HepG2 (cell line): ENCODE data around the gene NPPB. TPM values are rescaled to one million over a fixed set of nuclear protein-coding genes. Genes with fewer than 3 reads are reported as not detected.

Experiments
- ATAC-seq: fragments of 200-7000 bp; cut with Tn5 transposase; 3 replicates; pipeline ENCODE4 v1.9.1; 2020; ENCODE audit warnings: mild to moderate bottlenecking, moderate library complexity
- BruUV-seq: library from RNA; stranded (reverse); fragments of 400-500 nt; replicated peaks from 2 replicates; lab custom pipeline; 2021; lab: Mats Ljungman, UMichigan
- CTCF ChIA-PET: fragments of 300-600 bp; formaldehyde crosslinking; extraction: SDS; loops from one replicate; lab custom pipeline; 2021; ENCODE audit warnings: low total read pairs, inconsistent platforms, low intra/inter-chr PET ratio; lab: Yijun Ruan, JAX
- POLR2A ChIA-PET: fragments of 350-600 bp; sonication (Branson Sonifier 250); formaldehyde crosslinking; loops from one replicate; lab custom pipeline; 2020; ENCODE audit warnings: antibody characterized with exemption, inconsistent platforms; lab: Yijun Ruan, JAX
- DNase-seq: peaks from one replicate; pipeline ENCODE4 v3.0.0-alpha.2; 2015; ENCODE audit warnings: low spot score
- FAIRE-seq: peaks from 3 replicates; lab custom pipeline; 2011; peaks lifted over from hg19 to GRCh38; lab: Jason Lieb, UNC
- H2AFZ ChIP-seq: one replicate; pipeline ENCODE4 v1.6.1; 2011; ENCODE audit warnings: low read length, inconsistent platforms
- H3K27ac ChIP-seq: fragments of 300-600 bp; 3 replicates; pipeline ENCODE4 v1.8.0; 2011; ENCODE audit warnings: mixed run types, mild to moderate bottlenecking, mixed read lengths, low read length, inconsistent platforms; ENCODE audit not compliant: insufficient read depth; ENCODE audit errors: extremely low read length
- H3K27me3 ChIP-seq, 2 experiments: fragments of 200-600 bp in 1 of 2; 2 replicates in 1 of 2; 3 replicates in 1 of 2; pipeline versions ENCODE4 v1.6.0 to v1.8.0; 2011; ENCODE audit warnings: low read length in 2 of 2, mild to moderate bottlenecking in 2 of 2, moderate library complexity in 2 of 2, inconsistent platforms in 1 of 2; ENCODE audit not compliant: insufficient read depth in 2 of 2, control insufficient read depth in 1 of 2
- H3K36me3 ChIP-seq, 2 experiments: fragments of 200-600 bp in 1 of 2; replicated peaks in 1 of 2; 2 replicates in 1 of 2; 3 replicates in 1 of 2; pipeline versions ENCODE4 v1.5.1 to v1.8.0; 2011; ENCODE audit warnings: low read length in 2 of 2, inconsistent platforms in 1 of 2; ENCODE audit not compliant: insufficient read depth in 2 of 2, control insufficient read depth in 1 of 2
- H3K4me1 ChIP-seq: 2 replicates; pipeline ENCODE4 v1.5.1; 2012; ENCODE audit warnings: low read length, inconsistent platforms; ENCODE audit not compliant: insufficient read depth
- H3K4me2 ChIP-seq: 2 replicates; pipeline ENCODE4 v1.6.0; 2011; ENCODE audit warnings: low read depth, low read length, inconsistent platforms
- H3K4me3 ChIP-seq, 3 experiments: fragments of 200-600 bp in 1 of 3; sonication (generic), shearing (Covaris generic) in 1 of 3; replicated peaks in 1 of 3; 2 replicates each; pipeline ENCODE4 v1.5.1; 2011 to 2016; ENCODE audit warnings: low read length in 3 of 3, inconsistent platforms in 2 of 3, low read depth in 2 of 3, mild to moderate bottlenecking in 2 of 3, control low read depth in 1 of 3, mixed read lengths in 1 of 3; ENCODE audit not compliant: insufficient read depth in 1 of 3
- H3K79me2 ChIP-seq: one replicate; pipeline ENCODE4 v1.6.1; 2011; ENCODE audit warnings: low read length, inconsistent platforms; ENCODE audit not compliant: insufficient read depth
- H3K9ac ChIP-seq: 2 replicates; pipeline ENCODE4 v1.6.0; 2011; ENCODE audit warnings: mild to moderate bottlenecking, low read depth, low read length, inconsistent platforms; ENCODE audit not compliant: insufficient read depth
- H3K9me3 ChIP-seq: 2 replicates; pipeline ENCODE4 v1.5.1; 2012; ENCODE audit warnings: mild to moderate bottlenecking, low read length
- H4K20me1 ChIP-seq: 2 replicates; pipeline ENCODE4 v1.6.0; 2011; ENCODE audit warnings: inconsistent platforms, mild to moderate bottlenecking, low read length, moderate library complexity; ENCODE audit not compliant: insufficient read depth
- ZGPAT ChIP-seq: IDR thresholded peaks from 2 replicates; pipeline ENCODE4 v1.6.1; 2016; ENCODE audit warnings: mild to moderate bottlenecking
- WGBS: methylation state at CpG from one replicate; pipeline ENCODE4 v1.1.6; 2017; ENCODE audit warnings: low lambda C conversion rate; 5-methylcytosine and 5-hydroxymethylcytosine counted together
- in situ Hi-C: cut with HindIII; loops from 2 replicates; pipeline ENCODE4 v1.10.0; 2017; ENCODE audit warnings: low pct_unique_long_range_greater_than_20kb; ENCODE audit not compliant: extremely low pct_ligation_motif_present
- intact Hi-C: fragments of 100-400 bp; cut with micrococcal nuclease; formaldehyde crosslinking; loops from one replicate; pipeline ENCODE4 v1.10.0; 2022; ENCODE audit not compliant: unreplicated experiment
- polyA plus RNA-seq, 8 experiments: library from polyadenylated mRNA; depleted of rRNA in 3 of 8; stranded (reverse) in 7 of 8; unstranded in 1 of 8; fragments of >200 nt; fragmentation: Illumina TruSeq in 4 of 8; extraction: Trizol in 4 of 8; gene quantifications; 2 replicates each; pipeline versions ENCODE4 v1.2.1 to v1.2.3, GENCODE V29; 2011 to 2016; ENCODE audit warnings: low read depth in 4 of 8, missing spikeins in 1 of 8, mixed read lengths in 1 of 8; ENCODE audit not compliant: insufficient read depth in 1 of 8
- total RNA-seq, 5 experiments: library from RNA; depleted of rRNA; stranded (reverse); fragments of >200 nt; fragmentation: Illumina TruSeq; extraction: Trizol; gene quantifications; 2 replicates each; pipeline ENCODE4 v1.2.3, GENCODE V29; 2016; ENCODE audit warnings: low read depth in 1 of 5
- TF ChIP-seq, protein P1 (sequence below): sonication (generic); formaldehyde crosslinking; IDR thresholded peaks from 2 replicates; pipeline ENCODE4 v1.5.1; 2020; ENCODE audit warnings: mild to moderate bottlenecking, missing genetic modification reagents

NPPB gene
- total and polyA plus RNA-seq, 2 of the 13 experiments (the other 11 are each of a cell fraction or from before 2014, with no cell fraction given): 1.9 TPM; not detected in 1

GRCh38 chr1:11878891-11879190 is 20.1 kb upstream of the NPPB start:
- Histone ChIP-seq H3K27me3 (peaks cover 4 to 36% of the 10 kb centered on the region in 2 experiments; a peak in 4 of 5 replicates), H3K27ac (no peak overlapping the region), H3K9me3 (no peaks in the 10 kb centered on the region), H3K4me1 (peaks cover 65% of the 10 kb centered on the region), H3K4me3 (no peak overlapping the region), H3K36me3 (no peaks in the 10 kb centered on the region), H3K9ac (no peak overlapping the region), H3K4me2 (no peak overlapping the region), H4K20me1 (no peaks in the 10 kb centered on the region), H3K79me2 (no peaks in the 10 kb centered on the region), H2AFZ (no peak overlapping the region)
- ChIA-PET CTCF (no interaction called here), POLR2A (interaction anchor here (2.6 kb wide), 1 partner anchor 29 kb away, joined by 8 read pairs; no protein-coding TSS in a partner anchor)
- in situ Hi-C loops: no loop called here
- ATAC-seq (no peak), FAIRE-seq (no peak), DNase-seq (no peak)
- TF ChIP-seq ZGPAT (CRISPR knock-in tag): no peak
- TF ChIP-seq, protein P1, sequence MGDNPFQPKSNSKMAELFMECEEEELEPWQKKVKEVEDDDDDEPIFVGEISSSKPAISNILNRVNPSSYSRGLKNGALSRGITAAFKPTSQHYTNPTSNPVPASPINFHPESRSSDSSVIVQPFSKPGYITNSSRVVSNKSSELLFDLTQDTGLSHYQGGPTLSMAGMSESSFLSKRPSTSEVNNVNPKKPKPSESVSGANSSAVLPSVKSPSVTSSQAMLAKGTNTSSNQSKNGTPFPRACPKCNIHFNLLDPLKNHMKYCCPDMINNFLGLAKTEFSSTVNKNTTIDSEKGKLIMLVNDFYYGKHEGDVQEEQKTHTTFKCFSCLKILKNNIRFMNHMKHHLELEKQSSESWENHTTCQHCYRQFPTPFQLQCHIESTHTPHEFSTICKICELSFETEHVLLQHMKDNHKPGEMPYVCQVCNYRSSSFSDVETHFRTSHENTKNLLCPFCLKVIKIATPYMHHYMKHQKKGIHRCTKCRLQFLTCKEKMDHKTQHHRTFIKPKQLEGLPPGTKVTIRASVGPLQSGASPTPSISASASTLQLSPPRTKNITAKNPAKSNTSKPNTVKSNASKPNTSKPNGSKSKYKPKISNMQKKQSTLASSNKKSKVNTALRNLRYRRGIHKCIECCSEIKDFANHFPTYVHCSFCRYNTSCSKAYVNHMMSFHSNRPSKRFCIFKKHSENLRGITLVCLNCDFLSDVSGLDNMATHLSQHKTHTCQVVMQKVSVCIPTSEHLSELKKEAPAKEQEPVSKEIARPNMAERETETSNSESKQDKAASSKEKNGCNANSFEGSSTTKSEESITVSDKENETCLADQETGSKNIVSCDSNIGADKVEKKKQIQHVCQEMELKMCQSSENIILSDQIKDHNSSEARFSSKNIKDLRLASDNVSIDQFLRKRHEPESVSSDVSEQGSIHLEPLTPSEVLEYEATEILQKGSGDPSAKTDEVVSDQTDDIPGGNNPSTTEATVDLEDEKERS (CRISPR knock-in tag): no peak
- BruUV-seq: no TSS peak
- no CpG with 5 or more reads among the region's 6 CpGs for WGBS
- intact Hi-C loops: no loop called here
